Measurements from ENCODE around the gene SMARCC1.

SMARCC1 gene

GRCh38 chr3:47647550-47647949 is 134.1 kb downstream of the SMARCC1 start:
- no peak for TF ChIP-seq CTCF (IDR thresholded peaks at IDR 0.05; ENCODE audit: poor library complexity, severe bottlenecking)
- H3K36me3 ChIP-seq (ENCODE audit: low read depth), result peaks cover 23% of the 10 kb centered on the region

DNA sequence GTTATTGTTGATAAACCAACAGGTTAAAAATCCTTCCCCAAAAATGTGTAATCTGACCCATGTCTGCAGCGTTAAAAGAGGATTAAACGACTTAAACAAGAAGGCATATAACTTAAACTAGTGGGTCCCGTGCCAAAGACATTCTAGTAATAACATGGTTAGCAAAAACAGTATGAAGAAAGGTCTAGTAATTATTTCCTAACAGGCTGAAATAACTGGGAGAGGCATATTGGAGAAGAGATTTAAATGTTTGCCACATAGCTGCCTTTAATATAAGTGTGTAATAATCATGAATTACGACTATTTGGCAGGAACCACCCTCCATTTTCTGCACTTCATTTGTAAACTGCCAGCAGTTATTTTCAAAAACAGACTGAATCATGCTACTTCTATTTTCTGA is 135.3 kb downstream of the SMARCC1 start:
- TF ChIP-seq CTCF (IDR thresholded peaks at IDR 0.05; ENCODE audit: poor library complexity, severe bottlenecking), result no peak
- Histone ChIP-seq H3K4me3 (ENCODE audit: severe bottlenecking) (no peak overlapping the region), H3K27me3 (ENCODE audit: insufficient read depth, poor library complexity, severe bottlenecking) (no peaks in the 10 kb centered on the region), H3K36me3 (ENCODE audit: low read depth) (peaks cover 35% of the 10 kb centered on the region), H3K27ac (ENCODE audit: poor library complexity, severe bottlenecking) (no peak overlapping the region), H3K4me1 (ENCODE audit: insufficient read depth, poor library complexity, severe bottlenecking) (no peaks in the 10 kb centered on the region), H3K9me3 (ENCODE audit: severe bottlenecking) (no peaks in the 10 kb centered on the region)
- no peak for DNase-seq (ENCODE audit: low spot score)
- no peak for ATAC-seq (ENCODE audit: low read depth)

More at GRCh38 chr3:47647550-47647949, 134.1 kb downstream of the SMARCC1 start:
- DNase-seq (ENCODE audit: low spot score) (no peak), ATAC-seq (ENCODE audit: low read depth) (no peak)
- Histone ChIP-seq H3K27me3 (ENCODE audit: insufficient read depth, poor library complexity, severe bottlenecking) (no peaks in the 10 kb centered on the region), H3K9me3 (ENCODE audit: severe bottlenecking) (no peaks in the 10 kb centered on the region), H3K27ac (ENCODE audit: poor library complexity, severe bottlenecking) (no peak overlapping the region), H3K4me1 (ENCODE audit: insufficient read depth, poor library complexity, severe bottlenecking) (no peaks in the 10 kb centered on the region), H3K4me3 (ENCODE audit: severe bottlenecking) (no peak overlapping the region)

DNA sequence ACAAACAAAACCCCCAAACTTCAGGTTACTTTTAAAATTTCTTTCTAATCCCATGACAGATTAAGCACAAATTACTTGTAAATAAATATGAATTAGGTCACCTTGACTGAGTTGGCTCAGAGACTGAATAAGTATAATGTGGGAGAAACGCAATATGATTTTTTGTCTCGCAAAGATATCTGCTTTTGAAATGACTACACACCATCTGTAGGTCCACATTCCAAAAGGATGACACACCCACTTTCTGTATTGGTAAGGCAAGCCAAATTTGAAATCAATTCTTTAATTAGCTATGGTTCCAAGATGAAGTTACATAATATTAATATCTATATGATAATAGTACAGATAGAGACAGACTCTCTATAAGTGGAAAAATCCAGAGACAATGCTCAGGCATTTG is 136.1 kb downstream of the SMARCC1 start:
- Histone ChIP-seq H3K27ac (ENCODE audit: poor library complexity, severe bottlenecking) (no peak overlapping the region), H3K4me1 (ENCODE audit: insufficient read depth, poor library complexity, severe bottlenecking) (no peaks in the 10 kb centered on the region), H3K4me3 (ENCODE audit: severe bottlenecking) (no peak overlapping the region), H3K36me3 (ENCODE audit: low read depth) (peaks cover 43% of the 10 kb centered on the region), H3K9me3 (ENCODE audit: severe bottlenecking) (no peaks in the 10 kb centered on the region), H3K27me3 (ENCODE audit: insufficient read depth, poor library complexity, severe bottlenecking) (no peaks in the 10 kb centered on the region)
- DNase-seq (ENCODE audit: low spot score) (no peak), ATAC-seq (ENCODE audit: low read depth) (peak; percentile 38; the same call in 1 of the 3 replicates)
- no peak for TF ChIP-seq CTCF (IDR thresholded peaks at IDR 0.05; ENCODE audit: poor library complexity, severe bottlenecking)

GRCh38 chr3:47643092-47643491 is 138.6 kb downstream of the SMARCC1 start:
- Histone ChIP-seq H3K4me3 (ENCODE audit: severe bottlenecking) (no peak overlapping the region), H3K27ac (ENCODE audit: poor library complexity, severe bottlenecking) (no peak overlapping the region), H3K9me3 (ENCODE audit: severe bottlenecking) (no peaks in the 10 kb centered on the region), H3K36me3 (ENCODE audit: low read depth) (peaks cover 53% of the 10 kb centered on the region), H3K4me1 (ENCODE audit: insufficient read depth, poor library complexity, severe bottlenecking) (no peaks in the 10 kb centered on the region), H3K27me3 (ENCODE audit: insufficient read depth, poor library complexity, severe bottlenecking) (no peaks in the 10 kb centered on the region)
- ATAC-seq (ENCODE audit: low read depth) (no peak), DNase-seq (ENCODE audit: low spot score) (no peak)
- no peak for TF ChIP-seq CTCF (IDR thresholded peaks at IDR 0.05; ENCODE audit: poor library complexity, severe bottlenecking)

- Histone ChIP-seq H3K9me3 (ENCODE audit: severe bottlenecking) (no peaks in the 10 kb centered on the region), H3K36me3 (ENCODE audit: low read depth) (peaks cover 57% of the 10 kb centered on the region), H3K4me1 (ENCODE audit: insufficient read depth, poor library complexity, severe bottlenecking) (no peaks in the 10 kb centered on the region), H3K4me3 (ENCODE audit: severe bottlenecking) (no peak overlapping the region), H3K27me3 (ENCODE audit: insufficient read depth, poor library complexity, severe bottlenecking) (no peaks in the 10 kb centered on the region), H3K27ac (ENCODE audit: poor library complexity, severe bottlenecking) (no peak overlapping the region)
- DNase-seq (ENCODE audit: low spot score) (no peak), ATAC-seq (ENCODE audit: low read depth) (no peak)
- TF ChIP-seq CTCF (IDR thresholded peaks at IDR 0.05; ENCODE audit: poor library complexity, severe bottlenecking), result no peak
These were observed 140.0 kb downstream of the SMARCC1 start for GRCh38 chr3:47641739-47642138.

Measured in RWPE2 (cell line).